PC-3 (cell line): ENCODE results near the gene OR52A1.

ENCODE experiments used
- CTCF ChIP-seq: fragments of 300-600 bp; sonication (generic); conservative IDR thresholded peaks from 2 replicates; pipeline ENCODE4 v1.5.1; 2017; ENCODE audit warnings: antibody characterized with exemption, low read depth, mild to moderate bottlenecking, low read length
- EZH2 ChIP-seq: fragments of 300-600 bp; sonication (generic); IDR thresholded peaks from one replicate; pipeline ENCODE4 v1.6.1; 2017; ENCODE audit warnings: antibody characterized with exemption, mild to moderate bottlenecking, low read length; ENCODE audit not compliant: unreplicated experiment

GRCh38 chr11:5174934-5175333 is 20.4 kb upstream of the OR52A1 start:
- TF ChIP-seq CTCF (no peak), EZH2 (no peak)
